Measurements from ENCODE around the gene UNG.
"Not testable (repeated sequence)": the region's sequence is repeated elsewhere in the genome, so short reads cannot be mapped to it uniquely, and the experiment has no call there.

UNG gene

GRCh38 chr12:109097435-109098182, at the start of gene UNG:
UNG (plus strand) TSS chr12:109097597; CDS start chr12:109097680, 83 bp downstream.
- peak; percentile 96 for DNase-seq (ENCODE audit: low spot score)

GRCh38 chr12:109048706-109049105, 48.7 kb upstream of the UNG start:
- DNase-seq (ENCODE audit: low spot score): not testable (repeated sequence)

GRCh38 chr12:109049794-109050193, 47.6 kb upstream of the UNG start:
- not testable (repeated sequence) for DNase-seq (ENCODE audit: low spot score)

GRCh38 chr12:109052097-109052413, 45.3 kb upstream of the UNG start:
- DNase-seq (ENCODE audit: low spot score): no peak

GRCh38 chr12:109052414-109053323, 44.7 kb upstream of the UNG start, which contains the start of gene USP30:
USP30 (plus strand) TSS chr12:109052576; CDS start chr12:109052679, 103 bp downstream.
- peak; percentile 76 for DNase-seq (ENCODE audit: low spot score)

- DNase-seq (ENCODE audit: low spot score): peak; percentile 52
Measured at GRCh38 chr12:109053382-109054123, 43.8 kb upstream of the UNG start.

GRCh38 chr12:109054124-109054513, 43.3 kb upstream of the UNG start:
- not testable (repeated sequence) for DNase-seq (ENCODE audit: low spot score)

- DNase-seq (ENCODE audit: low spot score): no peak
Measured at GRCh38 chr12:109054520-109054919, 42.9 kb upstream of the UNG start.

- no peak for DNase-seq (ENCODE audit: low spot score)
Measured at GRCh38 chr12:109056891-109057290, 40.5 kb upstream of the UNG start.

- no peak for DNase-seq (ENCODE audit: low spot score)
Measured at GRCh38 chr12:109057376-109057775, 40.0 kb upstream of the UNG start.

- no peak for DNase-seq (ENCODE audit: low spot score)
Measured at GRCh38 chr12:109058773-109059172, 38.6 kb upstream of the UNG start.

GRCh38 chr12:109064143-109064542, 33.3 kb upstream of the UNG start:
- DNase-seq (ENCODE audit: low spot score): no peak

GRCh38 chr12:109065154-109065852, 32.1 kb upstream of the UNG start:
- no peak for DNase-seq (ENCODE audit: low spot score)

GRCh38 chr12:109065853-109066193, 31.6 kb upstream of the UNG start:
- DNase-seq (ENCODE audit: low spot score): no peak

GRCh38 chr12:109069307-109070271, 27.8 kb upstream of the UNG start:
- DNase-seq (ENCODE audit: low spot score): no peak

GRCh38 chr12:109074866-109075265, 22.5 kb upstream of the UNG start:
- DNase-seq (ENCODE audit: low spot score): no peak

GRCh38 chr12:109082751-109083150, 14.6 kb upstream of the UNG start:
- no peak for DNase-seq (ENCODE audit: low spot score)

- no peak for DNase-seq (ENCODE audit: low spot score)
Measured at GRCh38 chr12:109084425-109084824, 13.0 kb upstream of the UNG start.

GRCh38 chr12:109085590-109085989, 11.8 kb upstream of the UNG start:
- no peak for DNase-seq (ENCODE audit: low spot score)

GRCh38 chr12:109087250-109087649, 10.1 kb upstream of the UNG start:
- no peak for DNase-seq (ENCODE audit: low spot score)

- DNase-seq (ENCODE audit: low spot score): no peak
Measured at GRCh38 chr12:109088818-109089217, 8.6 kb upstream of the UNG start.
